Sigmoid colon (tissue), 7 donors: ENCODE data around the gene PGAP3. TPM values are rescaled to one million over a fixed set of nuclear protein-coding genes. Genes with fewer than 3 reads are reported as not detected.
"Not testable (repeated sequence)": the region's sequence is repeated elsewhere in the genome, so short reads cannot be mapped to it uniquely, and the experiment has no call there.

Experiments used
- DNase-seq: peaks from one replicate; pipeline ENCODE4 v3.0.0-alpha.2; 2019
- H3K27ac ChIP-seq, 4 donors: fragments of 200-600 bp; sonication (generic); one replicate each; pipeline ENCODE4 v1.5.1; 2016 to 2019; ENCODE audit warnings: mild to moderate bottlenecking in 1 of 4
- H3K27me3 ChIP-seq, 3 donors: fragments of 200-600 bp; sonication (generic); one replicate each; pipeline ENCODE4 v1.5.1; 2019; ENCODE audit warnings: mild to moderate bottlenecking in 1 of 3
- H3K36me3 ChIP-seq, 4 donors: fragments of 200-600 bp; sonication (generic); one replicate each; pipeline ENCODE4 v1.5.1; 2016 to 2019
- H3K4me1 ChIP-seq, 4 donors: fragments of 200-600 bp; sonication (generic); one replicate each; pipeline ENCODE4 v1.5.1; 2017 to 2019
- H3K4me3 ChIP-seq, 4 donors: fragments of 200-600 bp; sonication (generic); one replicate each; pipeline ENCODE4 v1.5.1; 2017 to 2019; ENCODE audit warnings: mild to moderate bottlenecking in 2 of 4, moderate library complexity in 1 of 4
- H3K9me3 ChIP-seq, 4 donors: fragments of 200-600 bp in 3 of 4; sonication (generic) in 3 of 4; one replicate each; pipeline versions ENCODE4 v1.5.1 to v1.6.1; 2013 to 2019
- CTCF ChIP-seq, 4 experiments: fragments of 450-650 bp in 3 of 4; fragments of 200-600 bp in 1 of 4; IDR thresholded peaks; one replicate each; pipeline ENCODE4 v1.5.1; 2016 to 2019; ENCODE audit warnings: antibody characterized with exemption in 4 of 4, mild to moderate bottlenecking in 3 of 4, moderate library complexity in 2 of 4
- EP300 ChIP-seq, 4 donors: sonication (generic); formaldehyde crosslinking; IDR thresholded peaks; one replicate each; pipeline ENCODE4 v1.6.1; 2017; ENCODE audit warnings: antibody characterized with exemption in 4 of 4
- POLR2A ChIP-seq, 2 donors: fragments of 450-650 bp; IDR thresholded peaks; one replicate each; pipeline ENCODE4 v1.6.1; 2016; ENCODE audit warnings: antibody characterized with exemption in 2 of 2, mild to moderate bottlenecking in 2 of 2, moderate library complexity in 2 of 2
- POLR2AphosphoS5 ChIP-seq, 4 donors: sonication (generic); formaldehyde crosslinking; IDR thresholded peaks; one replicate each; pipeline ENCODE4 v1.6.1; 2017; ENCODE audit warnings: antibody characterized with exemption in 4 of 4
- WGBS, 2 donors: extraction: QIAGEN DNeasy Blood & Tissue Kit; methylation state at CpG; one replicate each; pipeline ENCODE4 v1.1.7; 2013; 5-methylcytosine and 5-hydroxymethylcytosine counted together
- intact Hi-C: fragments of 100-400 bp; cut with DNase I; formaldehyde crosslinking; loops from one replicate; pipeline ENCODE4 v1.15.1; 2023
- polyA plus RNA-seq, 3 donors: library from polyadenylated mRNA; stranded (reverse); fragments of 200-250 nt; gene quantifications; one replicate each; pipeline ENCODE4 v1.2.3, GENCODE V29; 2013
- total RNA-seq, 4 donors: library from RNA; depleted of rRNA; stranded (reverse); fragments of >200 nt; gene quantifications; one replicate each; pipeline ENCODE4 v1.1.0, GENCODE V29; 2016
- donor health status: healthy with polysubstance abuse.
- donor health status: Bipolar disorder and iron deficiency.
- donor health status: healthy.

Gene PGAP3
- total and polyA plus RNA-seq, 7 donors: 6.9 to 29.6 (median 8.3) TPM

- peak overlapping the region; percentile 59 to 93 (median 84) for H3K4me3 ChIP-seq
- no peaks in the 10 kb centered on the region for H3K36me3 ChIP-seq
- DNase-seq: no peak
- 6 to 39% methylated on average over 10 of the region's 10 CpGs for WGBS, 2 donors
- intact Hi-C loops: loop anchor here (2.0 kb wide), 1 partner anchor 28 kb away; no protein-coding TSS in a partner anchor
- peak overlapping the region; percentile 82 to 86 (median 84) for H3K27ac ChIP-seq
- no peaks in the 10 kb centered on the region for H3K9me3 ChIP-seq
- H3K27me3 ChIP-seq: no peaks in the 10 kb centered on the region
- H3K4me1 ChIP-seq: peaks cover 0 to 41% (median 32%) of the 10 kb centered on the region in 4 donors
- TF ChIP-seq POLR2A (IDR thresholded peaks at IDR 0.05): peak in 1 of 2 donors; percentile 77
- peak in 1 of 4 donors; percentile 24 for TF ChIP-seq POLR2AphosphoS5 (IDR thresholded peaks at IDR 0.05)
- no peak for TF ChIP-seq CTCF (IDR thresholded peaks at IDR 0.05)
- TF ChIP-seq EP300 (IDR thresholded peaks at IDR 0.05): no peak
Observed at GRCh38 chr17:39701012-39701783, 13.3 kb upstream of the PGAP3 start.

GRCh38 chr17:39700148-39700987, 12.5 kb upstream of the PGAP3 start:
- TF ChIP-seq EP300 (IDR thresholded peaks at IDR 0.05) (no peak), POLR2A (IDR thresholded peaks at IDR 0.05) (no peak), CTCF (IDR thresholded peaks at IDR 0.05) (no peak), POLR2AphosphoS5 (IDR thresholded peaks at IDR 0.05) (no peak)
- Histone ChIP-seq H3K36me3 (no peaks in the 10 kb centered on the region), H3K9me3 (no peaks in the 10 kb centered on the region), H3K27me3 (no peaks in the 10 kb centered on the region), H3K4me3 (peak overlapping the region; percentile 59 to 93 (median 84)), H3K27ac (peak overlapping the region; percentile 82 to 86 (median 84)), H3K4me1 (peaks cover 0 to 36% (median 31%) of the 10 kb centered on the region in 4 donors)
- no peak for DNase-seq
- WGBS, 2 donors: 1 to 2% methylated on average over 57 of the region's 57 CpGs
- intact Hi-C loops: loop anchor here (2.0 kb wide), 1 partner anchor 28 kb away; no protein-coding TSS in a partner anchor

- no peaks in the 10 kb centered on the region for H3K9me3 ChIP-seq
- no peaks in the 10 kb centered on the region for H3K36me3 ChIP-seq
- H3K27me3 ChIP-seq: no peaks in the 10 kb centered on the region
- TF ChIP-seq EP300 (IDR thresholded peaks at IDR 0.05) (no peak), POLR2AphosphoS5 (IDR thresholded peaks at IDR 0.05) (peak; percentile 58 to 88 (median 78)), POLR2A (IDR thresholded peaks at IDR 0.05) (peak; percentile 45 to 64), CTCF (IDR thresholded peaks at IDR 0.05) (no peak)
- peak within 1 kb of the TSS; percentile 59 to 93 (median 84) for H3K4me3 ChIP-seq
- 4 to 9% methylated on average over 20 of the region's 20 CpGs for WGBS, 2 donors
- H3K27ac ChIP-seq: peak within 1 kb of the TSS; percentile 82 to 86 (median 84)
- H3K4me1 ChIP-seq: peaks cover 0 to 31% (median 26%) of the 10 kb centered on the region in 4 donors
- intact Hi-C loops: loop anchor here (2.0 kb wide), 1 partner anchor 29 kb away; no protein-coding TSS in a partner anchor
- DNase-seq: peak; percentile 91
Observed at GRCh38 chr17:39699818-39700147, 11.9 kb upstream of the PGAP3 start, which contains the start of gene ERBB2. Gene ERBB2, plus strand, starts transcription at chr17:39700064. Its CDS starts 175 bp downstream, at chr17:39700239.

- WGBS, 2 donors: 39 to 55% methylated on average over 11 of the region's 11 CpGs
- intact Hi-C loops, H3K36me3 ChIP-seq, H3K9me3 ChIP-seq, DNase-seq, H3K27me3 ChIP-seq: not testable (repeated sequence)
- Histone ChIP-seq H3K4me3 (peak overlapping the region; percentile 59 to 93 (median 84)), H3K27ac (peak overlapping the region; percentile 82 to 86 (median 84)), H3K4me1 (peaks cover 0 to 27% (median 21%) of the 10 kb centered on the region in 4 donors)
Observed at GRCh38 chr17:39699157-39699817, 11.4 kb upstream of the PGAP3 start.
